Body of pancreas (tissue), 4 donors: ENCODE results near the gene MINDY2. TPM values are rescaled to one million over a fixed set of nuclear protein-coding genes. Genes with fewer than 3 reads are reported as not detected.
"Not testable (repeated sequence)": the region's sequence is repeated elsewhere in the genome, so short reads cannot be mapped to it uniquely, and the experiment has no call there.

Experiments
- ATAC-seq: fragments of 150-250 bp; one replicate; pipeline ENCODE4 v1.9.1; 2016
- DNase-seq, 4 donors: peaks; one replicate each; pipeline ENCODE4 v3.0.0-alpha.2; 2019
- H3K27ac ChIP-seq, 4 donors: fragments of 200-600 bp; sonication (generic); 1 replicate in 3 of 4; 2 replicates in 1 of 4; pipeline versions ENCODE4 v1.5.1 to v1.6.1; 2016 to 2019; ENCODE audit warnings: mild to moderate bottlenecking in 1 of 4, mixed read lengths in 1 of 4, moderate library complexity in 1 of 4
- H3K27me3 ChIP-seq, 2 donors: fragments of 200-600 bp; sonication (generic); one replicate each; pipeline ENCODE4 v1.6.0; 2016; ENCODE audit warnings: mild to moderate bottlenecking in 1 of 2
- H3K36me3 ChIP-seq, 2 donors: fragments of 200-600 bp; sonication (generic); replicated peaks in 1 of 2; 2 replicates each; pipeline ENCODE4 v1.5.1; 2016; ENCODE audit warnings: low read depth in 2 of 2; ENCODE audit not compliant: insufficient read depth in 1 of 2
- H3K4me1 ChIP-seq: fragments of 200-600 bp; sonication (generic); one replicate; pipeline ENCODE4 v1.6.0; 2016
- H3K4me3 ChIP-seq, 2 donors: fragments of 200-600 bp; sonication (generic); 1 replicate in 1 of 2; 2 replicates in 1 of 2; pipeline ENCODE4 v1.5.1; 2016 to 2019
- H3K9me3 ChIP-seq, 3 donors: fragments of 200-600 bp; sonication (generic); 1 replicate in 2 of 3; 2 replicates in 1 of 3; pipeline ENCODE4 v1.5.1; 2016
- CTCF ChIP-seq, 7 experiments: fragments of 450-650 bp in 4 of 7; fragments of 200-600 bp in 3 of 7; sonication (generic) in 3 of 7; IDR thresholded peaks; one replicate each; pipeline ENCODE4 v1.5.1; 2016 to 2019; ENCODE audit warnings: antibody characterized with exemption in 7 of 7
- POLR2A ChIP-seq, 3 donors: fragments of 450-650 bp; IDR thresholded peaks; one replicate each; pipeline ENCODE4 v1.6.1; 2016; ENCODE audit warnings: antibody characterized with exemption in 3 of 3, mild to moderate bottlenecking in 2 of 3
- WGBS, 2 donors: methylation state at CpG; one replicate each; pipeline ENCODE4 v1.1.5; 2017; 5-methylcytosine and 5-hydroxymethylcytosine counted together
- intact Hi-C: fragments of 100-400 bp; cut with DNase I; formaldehyde crosslinking; loops from one replicate; pipeline ENCODE4 v1.15.1; 2023
- total RNA-seq, 2 donors: library from RNA; depleted of rRNA; stranded (reverse); fragments of >200 nt; gene quantifications; one replicate each; pipeline ENCODE4 v1.1.0, GENCODE V29; 2016

MINDY2 gene
- total RNA-seq, 2 donors from 2014 or later: 8.9 to 11.9 TPM

- no peak overlapping the region for H3K4me3 ChIP-seq
- WGBS, 2 donors: 82 to 92% methylated on average over 5 of the region's 5 CpGs
- intact Hi-C loops: no loop called here
Measured at GRCh38 chr15:58764468-58764867, 6.6 kb upstream of the MINDY2 start.

GRCh38 chr15:58766290-58766689 is 4.8 kb upstream of the MINDY2 start:
- no peak for DNase-seq
- Histone ChIP-seq H3K9me3 (no peaks in the 10 kb centered on the region), H3K4me3 (no peak overlapping the region), H3K27me3 (no peaks in the 10 kb centered on the region), H3K4me1 (peaks cover 6% of the 10 kb centered on the region), H3K36me3 (no peaks in the 10 kb centered on the region), H3K27ac (no peak overlapping the region)
- WGBS, 2 donors: 91 to 92% methylated on average over 5 of the region's 5 CpGs
- ATAC-seq: no peak
- TF ChIP-seq POLR2A (IDR thresholded peaks at IDR 0.05) (no peak), CTCF (IDR thresholded peaks at IDR 0.05) (no peak)
- intact Hi-C loops: no loop called here

More at GRCh38 chr15:58764468-58764867, 6.6 kb upstream of the MINDY2 start:
- H3K27me3 ChIP-seq: no peaks in the 10 kb centered on the region
- H3K36me3 ChIP-seq: no peaks in the 10 kb centered on the region
- no peaks in the 10 kb centered on the region for H3K4me1 ChIP-seq
- no peak for ATAC-seq
- no peaks in the 10 kb centered on the region for H3K9me3 ChIP-seq
- no peak for DNase-seq
- H3K27ac ChIP-seq: no peak overlapping the region
- no peak for TF ChIP-seq POLR2A (IDR thresholded peaks at IDR 0.05)
- no peak for TF ChIP-seq CTCF (IDR thresholded peaks at IDR 0.05)

GRCh38 chr15:58768601-58769004 is 2.5 kb upstream of the MINDY2 start:
- WGBS, 2 donors: 89 to 90% methylated on average over 7 of the region's 7 CpGs
- H3K27ac ChIP-seq, intact Hi-C loops: not testable (repeated sequence)

GRCh38 chr15:58770519-58770856 is 614 bp upstream of the MINDY2 start:
- peak overlapping the region; percentile 88 to 98 (median 98) for H3K27ac ChIP-seq
- WGBS, 2 donors: 1% methylated on average over 9 of the region's 9 CpGs

More at GRCh38 chr15:58768601-58769004, 2.5 kb upstream of the MINDY2 start:
- not testable (repeated sequence) for H3K36me3 ChIP-seq, ATAC-seq, H3K4me3 ChIP-seq, H3K27me3 ChIP-seq, DNase-seq, H3K9me3 ChIP-seq
- H3K4me1 ChIP-seq: peaks cover 19% of the 10 kb centered on the region

GRCh38 chr15:58771621-58772250 is 634 bp downstream of the MINDY2 start:
- ATAC-seq (peak; percentile 28), DNase-seq (peak; percentile 54 to 60 (median 56))
- H3K4me1 ChIP-seq: peaks cover 32% of the 10 kb centered on the region
- peak overlapping the region; percentile 97 to 98 (median 98) for H3K27ac ChIP-seq
- TF ChIP-seq POLR2A (IDR thresholded peaks at IDR 0.05) (no peak), CTCF (IDR thresholded peaks at IDR 0.05) (peak in 1 of 7 experiments; percentile 1)
- no peaks in the 10 kb centered on the region for H3K27me3 ChIP-seq
- no peaks in the 10 kb centered on the region for H3K9me3 ChIP-seq
- intact Hi-C loops: no loop called here
- WGBS, 2 donors: 0% methylated on average over 4 to 37 of the region's 40 CpGs
- H3K36me3 ChIP-seq: no peaks in the 10 kb centered on the region
- H3K4me3 ChIP-seq: peak overlapping the region; percentile 53 to 94

More at GRCh38 chr15:58770519-58770856, 614 bp upstream of the MINDY2 start:
- TF ChIP-seq CTCF (IDR thresholded peaks at IDR 0.05): peak in 3 of 7 experiments; percentile 18 to 45 (median 19)
- no peak for TF ChIP-seq POLR2A (IDR thresholded peaks at IDR 0.05)
- intact Hi-C loops: no loop called here
- peak; percentile 28 for ATAC-seq
- DNase-seq: peak in 1 of 4 donors; percentile 19
- Histone ChIP-seq H3K27me3 (no peaks in the 10 kb centered on the region), H3K4me1 (peaks cover 32% of the 10 kb centered on the region), H3K36me3 (no peaks in the 10 kb centered on the region), H3K9me3 (no peaks in the 10 kb centered on the region), H3K4me3 (peak overlapping the region in 1 of 2 donors; percentile 42)
